Pancreas (tissue), 10 donors: ENCODE data around the gene SH3BP2. TPM values are rescaled to one million over a fixed set of nuclear protein-coding genes. Genes with fewer than 3 reads are reported as not detected.
"Not testable (repeated sequence)": the region's sequence is repeated elsewhere in the genome, so short reads cannot be mapped to it uniquely, and the experiment has no call there.

Experiments used
- ATAC-seq, 4 donors: fragments of 200-7000 bp; cut with Tn5 transposase; one replicate each; pipeline versions ENCODE4 v1.8.0 to v1.9.1; 2020; ENCODE audit warnings: mild to moderate bottlenecking in 4 of 4, moderate library complexity in 4 of 4
- DNase-seq, 6 donors: peaks; one replicate each; pipeline ENCODE4 v3.0.0-alpha.2; 2020
- FAIRE-seq: peaks from 2 replicates; lab custom pipeline; 2012; peaks lifted over from hg19 to GRCh38; lab: Jason Lieb, UNC
- H3K27ac ChIP-seq, 4 donors: fragments of 200-600 bp; sonication (generic); 1 replicate in 3 of 4; 2 replicates in 1 of 4; pipeline versions ENCODE4 v1.5.0 to v1.8.0; 2020
- H3K27me3 ChIP-seq, 4 donors: fragments of 200-600 bp; one replicate each; pipeline ENCODE4 v1.8.0; 2021
- H3K36me3 ChIP-seq, 3 donors: fragments of 200-600 bp; sonication (generic) in 1 of 3; one replicate each; pipeline versions ENCODE4 v1.5.0 to v1.8.0; 2020 to 2021
- H3K4me1 ChIP-seq, 3 donors: fragments of 200-600 bp; one replicate each; pipeline ENCODE4 v1.8.0; 2021
- H3K4me3 ChIP-seq, 4 donors: fragments of 200-600 bp; sonication (generic) in 2 of 4; one replicate each; pipeline versions ENCODE4 v1.5.0 to v1.8.0; 2020 to 2021
- H3K9me3 ChIP-seq, 4 donors: fragments of 200-600 bp; one replicate each; pipeline ENCODE4 v1.8.0; 2021
- CTCF ChIP-seq, 4 donors: fragments of 200-600 bp; sonication (generic) in 3 of 4; IDR thresholded peaks; one replicate each; pipeline versions ENCODE4 v1.5.0 to v1.8.0; 2021; ENCODE audit warnings: antibody characterized with exemption in 4 of 4
- WGBS, 2 donors: extraction: QIAGEN DNeasy Blood & Tissue Kit; methylation state at CpG; one replicate each; pipeline ENCODE4 v1.1.7; 2013; 5-methylcytosine and 5-hydroxymethylcytosine counted together
- intact Hi-C, 3 donors: fragments of 100-400 bp; cut with DNase I; formaldehyde crosslinking; loops; one replicate each; pipeline versions ENCODE4 v1.11.1 to v1.14.2; 2022
- polyA plus RNA-seq, 2 donors: library from polyadenylated mRNA; stranded (reverse); fragments of 200-250 nt; gene quantifications; one replicate each; pipeline ENCODE4 v1.2.3, GENCODE V29; 2013
- total RNA-seq, 6 donors: library from RNA; stranded (reverse); fragmentation: NEBNext Ultra II Directional in 4 of 6; extraction: Animal tissue kit (Norgen Biotek cat#: 25700) in 4 of 6; gene quantifications; one replicate each; pipeline versions ENCODE4 v1.2.1 to v1.2.4, GENCODE V29; 2021 to 2023
- donor health status: healthy with polysubstance abuse.
- donor health status: DM: no; HTN: no; CAD: no; lungs with moderate emphysema.
- donor health status: DM: no; HTN: no; CAD: no.
- donor health status: control.
- donor health status: control.
- donor health status: Bipolar disorder and iron deficiency.
- donor health status: DM: yes; HTN: yes; CAD: no.
- donor health status: DM: no; HTN: no; CAD: no.
- donor health status: DM: no; HTN: no; CAD: no.
- donor health status: DM: yes; HTN: yes; CAD: no.

The SH3BP2 gene
- total and polyA plus RNA-seq, 8 donors: 12.3 to 56.5 (median 27.0) TPM

GRCh38 chr4:2768921-2769336 is 24.0 kb upstream of the SH3BP2 start:
- Histone ChIP-seq H3K27ac (no peak overlapping the region), H3K9me3 (no peaks in the 10 kb centered on the region), H3K4me3 (no peak overlapping the region), H3K36me3 (no peaks in the 10 kb centered on the region), H3K27me3 (no peaks in the 10 kb centered on the region), H3K4me1 (peaks cover 0 to under 1% (median 0%) of the 10 kb centered on the region in 3 donors)
- 64 to 70% methylated on average over 15 of the region's 15 CpGs for WGBS, 2 donors
- no peak for TF ChIP-seq CTCF (IDR thresholded peaks at IDR 0.05)
- ATAC-seq (no peak), DNase-seq (peak in 1 of 6 donors; percentile 43), FAIRE-seq (no peak)
- intact Hi-C loops: loop anchor here in 2 of 3 donors (10.0 kb wide), 2 partner anchors 166 to 266 kb away; no protein-coding TSS in a partner anchor

GRCh38 chr4:2771264-2771663 is 21.6 kb upstream of the SH3BP2 start:
- DNase-seq (peak in 1 of 6 donors; percentile 14), ATAC-seq (no peak), FAIRE-seq (no peak)
- intact Hi-C loops: no loop called here
- Histone ChIP-seq H3K9me3 (no peaks in the 10 kb centered on the region), H3K27ac (no peak overlapping the region), H3K27me3 (no peaks in the 10 kb centered on the region), H3K4me3 (no peak overlapping the region), H3K4me1 (no peaks in the 10 kb centered on the region), H3K36me3 (no peaks in the 10 kb centered on the region)
- TF ChIP-seq CTCF (IDR thresholded peaks at IDR 0.05): no peak
- WGBS, 2 donors: 86 to 100% methylated on average over 3 of the region's 3 CpGs

GRCh38 chr4:2780643-2781042 is 12.2 kb upstream of the SH3BP2 start:
- H3K36me3 ChIP-seq, H3K4me3 ChIP-seq, ATAC-seq, FAIRE-seq, H3K9me3 ChIP-seq, intact Hi-C loops, H3K4me1 ChIP-seq, H3K27me3 ChIP-seq, H3K27ac ChIP-seq: not testable (repeated sequence)
- peak in 1 of 6 donors; percentile 0 for DNase-seq
- 85 to 96% methylated on average over 5 of the region's 5 CpGs for WGBS, 2 donors

GRCh38 chr4:2781911-2782310 is 11.0 kb upstream of the SH3BP2 start:
- Histone ChIP-seq H3K4me3 (no peak overlapping the region), H3K4me1 (peaks cover 0 to 9% (median 0%) of the 10 kb centered on the region in 3 donors), H3K27me3 (no peaks in the 10 kb centered on the region), H3K27ac (no peak overlapping the region), H3K36me3 (no peaks in the 10 kb centered on the region), H3K9me3 (no peaks in the 10 kb centered on the region)
- intact Hi-C loops: no loop called here
- 92 to 93% methylated on average over 10 of the region's 10 CpGs for WGBS, 2 donors
- FAIRE-seq (no peak), ATAC-seq (no peak), DNase-seq (no peak)
- no peak for TF ChIP-seq CTCF (IDR thresholded peaks at IDR 0.05)

GRCh38 chr4:2783790-2784189 is 9.1 kb upstream of the SH3BP2 start:
- H3K27ac ChIP-seq: no peak overlapping the region
- H3K36me3 ChIP-seq: no peaks in the 10 kb centered on the region
- FAIRE-seq: no peak
- 80 to 84% methylated on average over 4 of the region's 4 CpGs for WGBS, 2 donors
- H3K9me3 ChIP-seq: no peaks in the 10 kb centered on the region
- H3K4me3 ChIP-seq: no peak overlapping the region
- TF ChIP-seq CTCF (IDR thresholded peaks at IDR 0.05): no peak
- peaks cover 0 to 11% (median 0%) of the 10 kb centered on the region in 3 donors for H3K4me1 ChIP-seq
- ATAC-seq: no peak
- intact Hi-C loops: no loop called here
- no peak for DNase-seq
- no peaks in the 10 kb centered on the region for H3K27me3 ChIP-seq
